Cardiac fibroblast (primary cell): Measurements from ENCODE around the gene NDUFV1.
A peak's percentile ranks its signal among the peaks of the same experiment; 100 is the strongest.
"Not testable (repeated sequence)": the region's sequence is repeated elsewhere in the genome, so short reads cannot be mapped to it uniquely, and the experiment has no call there.

Experiments
- DNase-seq, 2 donors: peaks; one replicate each; pipeline versions ENCODE4 v3.0.0 to v3.0.0-alpha.2; 2010; ENCODE audit warnings: low read depth in 2 of 2
- H3K4me3 ChIP-seq, 2 donors: replicated peaks in 1 of 2; 1 replicate in 1 of 2; 2 replicates in 1 of 2; pipeline ENCODE4 v1.5.1; 2011; ENCODE audit warnings: low read depth in 2 of 2, low read length in 2 of 2, mild to moderate bottlenecking in 2 of 2, moderate library complexity in 1 of 2
- TF ChIP-seq, protein P1 (sequence below): IDR thresholded peaks from one replicate; pipeline ENCODE4 v1.5.1; 2011; ENCODE audit warnings: low read depth, mild to moderate bottlenecking, low read length, inconsistent platforms

NDUFV1 gene

DNA sequence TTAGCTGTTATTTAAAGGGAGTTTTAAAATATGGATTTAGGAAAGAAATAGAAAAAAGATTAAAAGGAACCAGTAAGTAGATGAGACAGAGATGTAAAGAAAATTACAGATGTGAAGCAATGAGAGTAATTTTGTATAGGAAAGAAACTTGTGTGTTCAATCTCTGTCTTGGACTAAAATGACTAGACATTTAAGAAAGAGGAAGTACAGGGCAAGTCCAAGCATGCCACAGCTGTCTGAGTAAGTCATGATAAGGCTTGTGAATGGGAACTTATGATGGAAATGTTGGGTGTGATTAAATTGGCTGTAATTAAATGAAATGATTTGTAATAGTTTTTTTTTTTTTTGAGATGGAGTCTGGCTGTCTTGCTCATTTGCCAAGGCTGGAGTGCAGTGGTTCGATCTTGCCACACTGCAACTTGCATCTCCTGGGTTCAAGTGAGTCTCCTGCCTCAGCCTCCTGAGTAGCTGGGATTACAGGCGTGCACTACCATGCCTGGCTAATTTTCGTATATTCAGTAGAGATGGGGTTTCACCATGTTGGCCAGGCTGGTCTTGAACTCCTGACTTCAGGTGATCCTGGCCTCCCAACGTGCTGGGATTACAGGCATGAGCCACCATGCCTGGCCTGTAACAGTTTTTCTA lies 49.7 kb downstream of the NDUFV1 start:
- no peak overlapping the region for H3K4me3 ChIP-seq
- TF ChIP-seq, protein P1, sequence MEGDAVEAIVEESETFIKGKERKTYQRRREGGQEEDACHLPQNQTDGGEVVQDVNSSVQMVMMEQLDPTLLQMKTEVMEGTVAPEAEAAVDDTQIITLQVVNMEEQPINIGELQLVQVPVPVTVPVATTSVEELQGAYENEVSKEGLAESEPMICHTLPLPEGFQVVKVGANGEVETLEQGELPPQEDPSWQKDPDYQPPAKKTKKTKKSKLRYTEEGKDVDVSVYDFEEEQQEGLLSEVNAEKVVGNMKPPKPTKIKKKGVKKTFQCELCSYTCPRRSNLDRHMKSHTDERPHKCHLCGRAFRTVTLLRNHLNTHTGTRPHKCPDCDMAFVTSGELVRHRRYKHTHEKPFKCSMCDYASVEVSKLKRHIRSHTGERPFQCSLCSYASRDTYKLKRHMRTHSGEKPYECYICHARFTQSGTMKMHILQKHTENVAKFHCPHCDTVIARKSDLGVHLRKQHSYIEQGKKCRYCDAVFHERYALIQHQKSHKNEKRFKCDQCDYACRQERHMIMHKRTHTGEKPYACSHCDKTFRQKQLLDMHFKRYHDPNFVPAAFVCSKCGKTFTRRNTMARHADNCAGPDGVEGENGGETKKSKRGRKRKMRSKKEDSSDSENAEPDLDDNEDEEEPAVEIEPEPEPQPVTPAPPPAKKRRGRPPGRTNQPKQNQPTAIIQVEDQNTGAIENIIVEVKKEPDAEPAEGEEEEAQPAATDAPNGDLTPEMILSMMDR, result no peak

DNA sequence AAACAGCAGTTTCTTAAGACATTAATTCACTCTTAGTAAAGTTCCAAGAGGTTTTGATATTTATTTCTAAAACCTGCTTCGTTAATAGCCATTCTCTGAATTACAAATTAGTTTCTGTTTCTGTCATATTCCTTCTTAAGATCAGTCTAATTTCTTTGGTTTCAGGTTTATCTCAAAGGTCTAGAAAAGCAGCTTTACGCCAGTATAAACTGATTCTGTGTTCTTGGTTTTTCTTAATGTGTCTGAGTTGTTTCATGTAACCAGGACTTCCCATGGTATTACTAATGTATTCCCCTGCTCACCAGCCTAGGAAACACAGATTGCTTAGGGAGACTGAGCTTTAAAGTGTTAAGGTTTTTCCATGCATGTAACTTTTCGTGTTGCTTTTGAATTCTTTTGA lies 50.6 kb downstream of the NDUFV1 start:
- no peak overlapping the region for H3K4me3 ChIP-seq
- TF ChIP-seq, protein P1, result no peak
- no peak for DNase-seq

More for the DNA sequence above, 49.7 kb downstream of the NDUFV1 start:
- peak; percentile 7 to 19 for DNase-seq

- DNase-seq, H3K4me3 ChIP-seq: not testable (repeated sequence)
These were observed 53.0 kb downstream of the NDUFV1 start for GRCh38 chr11:67659651-67660165.

GRCh38 chr11:67660752-67661151 lies 54.0 kb downstream of the NDUFV1 start:
- not testable (repeated sequence) for DNase-seq, H3K4me3 ChIP-seq
